ENCODE results near the gene BAZ2A.
A peak's percentile ranks its signal among the peaks of the same experiment; 100 is the strongest.

Gene BAZ2A

DNA sequence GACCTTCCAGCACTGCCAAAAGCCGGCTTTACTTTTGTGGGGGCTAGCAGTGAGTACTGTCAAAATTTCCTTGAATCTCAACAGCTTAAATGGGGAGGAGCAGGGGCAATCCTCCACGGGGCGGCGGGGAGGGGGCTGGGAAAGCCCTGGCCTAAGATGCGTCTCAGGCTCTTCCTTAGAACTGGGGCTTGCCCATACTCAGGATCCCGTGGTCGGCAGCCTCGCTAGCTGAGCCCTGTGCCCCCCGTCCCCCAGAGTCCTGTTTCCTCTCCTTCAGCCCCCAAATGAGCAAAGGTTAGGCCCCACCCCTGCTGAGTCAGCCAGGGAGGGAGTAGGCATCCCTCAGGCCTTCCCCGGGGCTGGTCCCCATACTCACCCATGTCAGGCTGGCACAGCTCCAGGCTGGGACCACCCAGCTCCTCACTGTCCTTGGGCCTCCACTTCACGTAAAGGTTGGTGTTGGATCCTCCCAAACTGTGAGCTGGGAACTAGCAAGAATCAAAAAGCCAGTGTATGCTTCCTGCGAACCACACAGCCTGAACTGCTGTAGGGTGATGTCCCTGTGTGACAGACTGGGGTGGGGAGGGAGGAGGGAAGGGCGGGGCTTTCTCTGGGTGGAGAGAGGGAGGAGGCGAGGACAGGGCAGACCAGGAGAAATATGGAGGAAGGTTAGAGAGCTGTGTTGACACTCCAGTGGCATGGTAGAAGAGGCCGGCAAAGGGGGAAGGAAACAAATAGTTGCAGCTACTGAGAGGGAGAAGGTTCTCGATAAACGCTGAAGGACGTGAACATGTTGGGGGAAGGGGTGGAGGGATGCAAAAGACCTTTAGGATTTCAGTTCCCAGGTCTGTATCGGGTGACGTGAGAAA is 5.9 kb upstream of the BAZ2A start:
- DNase-seq (ENCODE audit: low read depth, low spot score), result peak; percentile 85

DNA sequence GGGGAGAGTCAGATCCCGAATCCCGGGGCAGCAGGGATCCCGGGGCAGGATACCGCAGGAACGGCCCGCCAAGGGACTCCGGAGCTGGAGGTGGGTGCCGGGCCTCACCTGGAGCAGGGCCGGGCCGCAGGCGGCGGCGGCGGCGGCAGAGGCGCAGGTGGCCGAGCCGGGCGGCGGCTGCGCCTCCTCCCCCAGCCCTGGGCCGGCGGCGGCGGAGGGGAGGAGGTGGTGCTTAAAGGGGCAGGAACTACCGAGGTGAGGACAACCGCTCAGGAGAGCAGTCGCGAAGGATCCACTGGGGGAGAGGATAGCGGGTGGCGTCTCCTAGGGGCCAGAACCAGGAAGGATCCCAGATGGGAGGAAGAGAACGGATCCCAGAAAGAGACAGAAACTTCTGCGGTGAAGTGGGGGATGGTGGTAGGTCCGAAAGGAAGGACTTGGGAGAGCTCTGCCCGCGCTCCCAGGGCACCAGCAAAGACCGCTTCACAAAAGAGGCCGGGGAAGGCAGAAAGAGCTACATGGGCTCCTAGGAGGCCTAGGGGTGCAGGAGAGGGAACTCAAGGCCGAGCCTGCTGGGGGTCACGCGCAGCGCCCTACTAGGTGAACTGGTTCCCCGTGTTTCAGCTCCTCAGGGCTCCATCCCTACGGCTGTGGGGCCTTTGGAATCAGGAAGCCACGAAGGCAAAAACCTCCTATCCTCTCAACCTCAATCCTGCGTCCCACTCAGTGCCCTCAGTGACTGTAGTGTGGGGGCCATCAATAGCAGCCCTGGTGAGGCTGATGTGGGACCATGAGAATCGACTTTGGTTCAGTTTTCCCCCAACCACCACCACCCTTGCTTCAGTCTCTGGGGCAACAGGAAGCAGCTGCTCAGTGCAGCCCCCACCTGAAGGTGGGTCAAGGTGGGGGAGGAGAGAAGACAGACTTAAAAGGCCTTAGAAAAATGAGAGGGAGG is 5.0 kb upstream of the BAZ2A start:
- DNase-seq (ENCODE audit: low read depth, low spot score), result peak; percentile 87

DNA sequence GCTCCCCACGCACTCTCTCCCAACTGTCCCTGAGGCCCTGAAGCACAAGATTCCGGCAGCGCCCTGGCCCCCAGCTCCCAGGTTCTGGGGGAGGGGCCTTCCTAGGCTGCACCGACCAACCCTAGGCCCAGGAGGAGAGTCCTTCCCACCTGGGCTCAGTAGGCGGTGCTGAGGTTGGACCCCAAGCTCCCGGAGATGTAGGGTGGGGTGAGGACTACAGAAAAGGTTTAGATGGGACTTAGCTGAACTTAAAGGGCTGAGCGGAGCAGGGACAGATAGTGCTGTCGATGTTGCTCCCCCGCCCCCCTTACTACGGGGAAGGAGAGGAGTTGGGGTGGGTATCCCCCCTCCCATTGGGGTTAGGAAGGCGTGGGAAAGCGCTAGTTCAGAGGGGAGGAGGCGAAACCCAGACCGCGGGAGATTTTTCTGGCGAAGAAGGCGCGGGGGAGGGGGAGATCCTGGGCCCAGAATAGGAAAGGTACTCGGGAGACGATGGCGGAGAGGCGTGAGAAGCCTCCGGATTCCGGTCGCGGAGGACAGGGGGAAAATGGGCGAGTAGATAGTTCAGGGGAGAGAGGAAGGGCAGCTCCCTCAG is 4.2 kb upstream of the BAZ2A start:
- DNase-seq (ENCODE audit: low read depth, low spot score), result peak; percentile 85

DNA sequence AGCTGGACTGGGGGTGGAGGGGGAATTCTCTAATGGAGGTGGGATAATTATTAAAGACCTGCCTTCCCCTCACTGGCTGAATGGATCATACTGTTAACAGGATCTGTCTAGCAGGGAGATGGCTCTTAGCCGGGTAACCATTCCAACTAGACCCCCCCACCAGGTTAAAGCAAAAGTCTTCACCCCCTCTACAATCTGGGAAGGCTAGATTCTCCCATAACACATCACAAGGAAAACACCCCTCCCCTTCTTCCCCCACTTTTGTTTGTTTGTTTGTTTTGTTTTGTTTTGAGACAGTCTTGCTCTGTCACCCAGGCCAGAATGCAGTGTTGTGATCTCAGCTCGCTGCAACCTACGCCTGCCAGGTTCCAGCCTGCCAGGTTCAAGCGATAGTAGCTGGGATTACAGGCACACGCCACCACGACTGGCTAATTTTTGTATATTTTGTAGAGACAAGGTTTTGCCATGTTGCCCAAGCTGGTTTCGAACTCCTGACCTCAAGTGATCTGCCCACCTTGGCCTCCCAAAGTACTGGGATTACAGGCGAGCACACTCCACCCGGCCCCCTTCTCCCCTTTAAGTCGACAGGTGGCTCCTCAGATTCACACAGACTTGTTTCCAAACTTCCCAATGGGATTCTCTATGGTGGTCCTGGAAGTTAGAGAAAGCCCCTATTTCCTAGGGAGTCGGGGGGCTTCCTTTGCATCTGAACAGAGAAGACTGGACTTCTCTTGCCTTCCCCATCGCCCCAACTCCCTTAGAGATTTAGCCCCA is 3.5 kb upstream of the BAZ2A start:
- DNase-seq (ENCODE audit: low read depth, low spot score), result no peak

DNA sequence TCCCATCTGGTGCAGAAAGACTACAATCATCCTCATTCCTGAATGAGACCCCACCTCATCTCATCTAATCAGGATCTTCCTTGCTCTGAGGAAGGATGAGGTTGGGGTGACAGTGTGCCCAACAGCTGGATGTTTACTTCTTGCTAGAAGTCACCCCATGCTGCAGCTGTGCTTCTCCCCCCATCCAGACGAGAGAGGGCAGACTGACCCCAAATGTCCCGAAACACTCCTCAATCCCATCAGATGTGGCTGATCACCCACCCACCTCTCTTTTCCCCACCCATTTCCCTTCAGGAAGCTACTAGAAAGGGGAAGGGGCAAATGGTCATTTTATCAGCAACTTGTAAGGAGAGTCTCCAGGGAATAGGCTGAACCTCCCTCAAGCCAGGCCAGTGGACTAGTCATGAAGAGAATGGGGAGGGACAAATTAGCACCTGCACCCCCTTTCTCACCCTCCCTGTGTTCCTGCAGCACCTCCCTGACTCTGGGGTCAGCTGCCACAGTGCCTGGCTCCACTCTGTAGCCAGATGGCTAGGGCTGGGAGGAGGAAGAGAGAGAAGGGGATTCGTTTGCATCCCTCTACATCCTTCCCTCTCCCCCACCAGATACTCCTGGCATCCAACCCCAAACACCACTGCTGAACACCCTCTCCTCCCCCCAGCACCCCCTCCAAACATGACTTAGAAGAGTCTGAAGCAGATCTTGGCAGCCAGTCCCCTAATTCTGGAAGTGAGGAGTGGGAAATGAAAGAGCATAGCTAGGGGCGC is 2.8 kb upstream of the BAZ2A start:
- no peak for DNase-seq (ENCODE audit: low read depth, low spot score)

DNA sequence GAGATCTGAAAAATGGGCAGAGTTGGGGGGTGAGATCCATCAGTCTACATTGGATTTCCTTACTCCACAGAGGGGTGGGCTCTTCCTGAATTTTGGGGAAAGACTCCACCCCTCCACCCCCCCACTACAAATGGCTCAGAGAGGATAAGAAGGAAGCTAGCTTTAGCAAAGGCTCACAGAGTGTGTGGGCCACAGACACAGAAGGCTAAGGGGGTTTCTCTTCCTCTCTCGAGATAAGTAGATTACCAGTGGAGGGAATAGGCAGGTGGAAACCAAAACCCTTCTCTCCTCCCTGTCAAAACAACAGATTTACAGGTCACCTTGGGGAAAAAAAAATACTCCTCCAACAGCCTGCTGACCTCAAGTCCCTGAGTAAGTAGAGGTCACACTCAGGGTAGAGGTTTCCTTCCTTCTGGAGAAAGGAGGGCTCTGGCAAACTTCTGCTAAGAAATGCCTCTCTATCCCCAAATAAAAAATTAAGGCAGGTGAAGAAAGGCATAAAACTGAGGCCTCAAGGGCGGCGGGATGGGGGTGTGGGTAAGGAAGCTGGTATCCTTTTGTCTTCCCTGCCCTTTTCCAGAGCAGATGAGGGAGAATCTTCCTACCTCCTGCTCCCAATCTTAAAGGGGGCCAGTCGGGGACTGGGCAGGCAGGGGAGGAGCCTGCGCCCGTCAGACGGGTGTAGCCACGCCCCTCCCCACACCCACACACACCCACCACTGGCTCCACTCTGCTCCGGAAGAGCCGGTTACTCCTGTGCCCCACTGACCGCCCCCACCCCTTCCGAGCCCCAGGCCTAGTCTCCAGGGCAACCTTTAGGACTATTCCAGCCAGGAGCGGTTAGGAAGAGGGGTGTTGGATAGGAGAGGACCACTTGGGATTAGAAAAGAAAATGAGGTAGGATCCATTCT is 1.9 kb upstream of the BAZ2A start:
- DNase-seq (ENCODE audit: low read depth, low spot score), result peak; percentile 78

DNA sequence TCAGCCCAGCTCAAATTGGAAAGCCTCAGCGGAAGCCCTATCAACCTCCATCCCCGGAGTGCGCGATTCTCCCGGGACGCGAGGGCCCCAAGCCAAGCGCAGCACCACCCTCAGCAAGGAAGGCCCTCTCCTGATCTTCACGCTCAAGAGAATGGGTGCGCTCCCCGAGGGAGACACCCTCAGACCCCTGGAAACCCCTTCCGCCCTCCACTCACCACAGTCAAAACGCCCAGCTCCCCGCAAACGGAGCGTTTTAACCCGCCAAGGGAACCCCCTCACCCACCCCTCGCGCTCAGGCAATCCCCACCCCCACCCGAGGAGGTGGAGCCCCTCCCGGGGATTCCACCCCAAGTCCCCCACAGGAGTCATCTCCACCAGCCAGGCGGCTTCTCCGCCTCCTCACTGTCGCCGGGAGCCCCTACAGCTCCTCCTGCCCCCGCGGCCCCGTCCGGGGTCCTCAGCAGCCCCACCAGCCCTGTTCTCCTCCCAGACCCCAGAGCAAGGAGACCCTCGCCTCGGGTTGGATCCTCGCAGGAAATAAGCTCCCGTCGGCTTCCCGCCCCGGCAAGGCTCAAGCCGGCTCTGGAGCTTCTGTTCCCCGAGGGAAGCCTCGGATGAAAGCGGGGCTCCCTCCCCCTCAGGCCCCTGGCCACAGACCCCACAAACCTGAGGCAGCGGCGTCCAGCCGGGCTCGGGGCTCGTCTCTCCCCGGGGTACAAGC is 507 bp downstream of the BAZ2A start:
- no peak for DNase-seq (ENCODE audit: low read depth, low spot score)

DNA sequence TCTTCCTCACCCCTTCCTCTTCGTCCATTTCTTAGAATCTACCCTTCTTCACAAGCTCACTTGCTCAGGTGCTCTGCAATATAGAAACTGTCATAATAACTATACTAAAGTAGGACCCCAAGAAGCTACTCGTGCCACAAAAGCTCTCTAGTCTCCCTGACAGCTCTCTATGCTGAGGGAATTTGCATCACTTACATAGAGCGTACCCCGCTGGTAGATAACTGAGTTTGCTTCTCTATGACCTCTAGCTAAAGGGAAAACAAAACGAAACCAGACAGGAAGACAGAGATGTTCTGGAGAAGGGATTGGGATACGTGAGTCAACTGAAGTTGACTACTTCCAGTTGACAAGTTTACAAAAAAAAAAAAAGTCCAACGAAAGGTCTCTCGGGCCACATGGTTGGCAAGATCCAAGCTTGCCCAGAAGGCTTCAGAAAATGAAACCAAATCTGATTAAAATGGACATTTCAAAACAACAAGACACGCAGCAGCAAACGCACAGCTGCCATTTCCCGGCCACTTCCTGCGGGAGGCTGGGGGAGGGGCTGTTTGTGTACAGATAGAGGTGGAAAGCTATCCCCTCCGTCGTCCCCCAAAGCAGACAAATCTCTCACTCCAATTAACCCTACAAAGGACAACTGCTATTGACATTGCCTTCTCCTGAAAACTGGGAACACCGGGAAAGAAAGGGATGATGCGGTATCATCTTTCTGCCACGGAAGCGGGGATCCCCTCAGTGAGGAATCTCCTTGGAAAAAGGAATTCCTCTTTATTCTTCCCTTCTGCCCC is 1.3 kb downstream of the BAZ2A start:
- DNase-seq (ENCODE audit: low read depth, low spot score), result peak; percentile 50

DNA sequence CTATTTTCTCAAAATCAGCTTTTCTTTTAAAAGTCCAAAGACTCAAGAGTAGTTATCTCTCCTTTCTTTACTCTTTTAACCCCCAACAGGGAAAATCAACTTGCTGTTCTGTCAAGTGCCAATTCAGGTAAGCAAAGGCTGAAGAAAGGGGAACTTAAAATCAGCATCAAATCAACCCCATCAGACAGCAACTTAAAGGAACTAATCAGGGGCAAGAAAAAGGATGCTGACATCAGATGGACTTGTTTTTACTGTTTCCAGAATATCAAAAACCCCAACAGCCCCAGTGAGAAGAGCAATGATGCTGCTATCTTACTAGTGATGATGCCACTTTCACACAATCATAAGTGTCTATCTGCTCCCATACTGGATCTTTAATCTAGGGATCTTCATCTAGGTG is 3.4 kb downstream of the BAZ2A start:
- DNase-seq (ENCODE audit: low read depth, low spot score), result no peak

DNA sequence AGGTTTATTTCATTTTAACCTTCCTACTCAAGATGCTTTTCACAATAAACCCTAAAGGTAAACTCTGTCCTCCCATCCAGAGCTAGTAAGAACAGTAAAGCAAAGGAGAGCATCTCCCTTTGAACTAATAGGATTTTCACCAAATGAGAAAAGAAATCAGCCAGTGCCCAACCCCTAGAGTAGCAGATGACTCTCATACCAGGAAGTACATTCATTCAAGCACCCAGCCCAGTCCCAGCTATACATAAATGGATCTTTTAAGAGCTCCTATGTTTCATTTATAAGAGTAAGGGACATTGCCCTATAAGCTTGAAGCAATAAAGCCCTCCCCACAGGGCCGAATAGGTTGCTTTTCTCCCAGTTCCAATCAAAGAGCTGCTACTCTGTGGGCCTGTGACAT is 7.6 kb downstream of the BAZ2A start:
- DNase-seq (ENCODE audit: low read depth, low spot score), result no peak

DNA sequence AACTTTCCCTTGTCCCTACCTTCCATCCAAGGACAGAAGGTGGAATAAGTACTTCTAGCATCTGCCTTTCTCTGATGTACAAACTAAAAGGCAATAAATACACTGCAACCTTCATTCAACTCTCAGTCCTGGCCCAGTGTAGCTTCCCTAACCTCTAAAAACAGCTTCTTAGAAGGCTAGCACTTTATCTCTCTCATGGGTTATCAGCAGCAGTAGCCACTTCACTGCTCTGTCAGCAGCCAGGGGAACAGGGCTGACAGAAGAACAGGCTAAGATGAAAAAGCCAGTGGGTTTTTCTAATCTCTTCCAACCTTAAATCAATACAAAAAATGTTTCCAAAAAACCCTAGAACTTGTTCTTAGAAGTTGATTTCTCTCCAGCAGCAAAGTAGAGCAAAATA is 13.2 kb downstream of the BAZ2A start:
- DNase-seq (ENCODE audit: low read depth, low spot score), result no peak

DNA sequence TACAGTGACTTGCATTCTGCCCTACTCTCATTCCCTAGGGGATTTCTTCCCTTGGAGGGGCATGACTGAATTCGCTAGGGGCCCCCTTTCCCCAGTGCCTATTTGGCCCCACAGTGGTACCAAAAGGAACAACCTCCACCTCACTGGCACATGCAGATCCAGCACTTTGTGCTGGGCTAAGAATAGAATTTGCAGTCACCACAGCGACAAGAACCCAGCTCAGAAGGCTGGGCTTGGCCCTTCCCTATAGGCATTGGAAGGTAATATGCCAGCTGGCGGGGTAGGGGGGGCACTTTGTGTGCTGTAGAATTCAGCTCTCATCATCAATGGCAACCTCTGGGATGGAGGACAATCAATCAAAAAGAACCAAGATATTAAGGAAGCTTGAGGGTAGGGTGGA is 13.9 kb downstream of the BAZ2A start:
- DNase-seq (ENCODE audit: low read depth, low spot score), result no peak

DNA sequence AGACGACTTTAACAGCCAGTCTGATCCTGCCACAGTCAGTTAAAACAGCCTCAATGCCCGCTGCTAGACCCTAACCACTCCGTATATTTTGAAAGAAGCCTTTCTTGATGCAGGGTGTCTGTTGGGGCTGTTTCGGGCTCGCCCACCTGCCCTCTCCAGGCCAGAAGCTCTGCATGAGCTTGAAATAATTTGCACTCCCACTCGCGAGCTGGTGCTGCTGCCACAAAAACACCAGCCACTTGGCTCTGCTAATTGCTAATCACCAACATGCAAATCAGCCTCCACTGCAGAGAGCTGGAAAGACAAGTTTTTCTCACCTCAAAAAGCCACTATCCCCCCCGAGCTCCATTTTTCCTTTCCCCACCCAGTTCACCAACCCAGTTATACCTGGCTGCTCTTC is 15.5 kb downstream of the BAZ2A start:
- no peak for DNase-seq (ENCODE audit: low read depth, low spot score)

DNA sequence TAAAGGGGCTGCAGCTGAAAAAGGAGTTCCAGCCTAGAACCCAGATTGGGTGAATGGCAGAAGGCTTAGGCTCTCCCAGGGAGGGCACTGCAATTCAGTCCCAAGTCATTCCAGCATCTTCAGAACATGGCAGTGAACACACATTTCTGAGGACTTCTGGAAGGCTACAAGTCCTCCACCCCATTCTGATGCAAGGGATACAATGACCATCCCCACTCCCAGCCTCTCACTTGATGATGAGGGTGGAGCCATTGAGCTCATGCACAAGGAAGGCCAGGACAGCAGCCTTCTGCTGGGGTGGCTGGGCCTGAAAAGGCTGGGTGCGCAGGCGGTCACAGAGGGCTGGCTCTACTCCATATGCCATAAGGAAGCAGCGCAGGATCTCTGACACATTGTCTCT is 25.8 kb downstream of the BAZ2A start:
- no peak for DNase-seq (ENCODE audit: low read depth, low spot score)

DNA sequence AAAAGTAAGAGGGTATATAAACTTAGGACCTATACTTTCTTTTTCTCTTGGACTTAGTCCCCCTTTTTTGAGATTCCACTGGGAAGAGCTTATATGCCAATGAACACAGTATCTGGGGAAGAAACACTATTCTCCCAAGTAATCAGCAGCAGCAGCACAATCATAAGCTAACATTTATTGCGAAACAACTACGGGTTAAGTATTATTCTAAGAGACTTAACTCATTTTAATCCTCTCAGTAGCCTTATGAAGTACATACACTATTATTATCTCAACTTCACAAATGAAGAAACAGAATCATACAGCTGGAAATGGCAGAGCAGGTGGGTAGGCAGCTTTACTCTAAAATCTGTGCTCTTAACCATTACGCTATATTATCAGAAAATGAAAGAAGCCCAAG is 27.9 kb downstream of the BAZ2A start:
- no peak for DNase-seq (ENCODE audit: low read depth, low spot score)

DNA sequence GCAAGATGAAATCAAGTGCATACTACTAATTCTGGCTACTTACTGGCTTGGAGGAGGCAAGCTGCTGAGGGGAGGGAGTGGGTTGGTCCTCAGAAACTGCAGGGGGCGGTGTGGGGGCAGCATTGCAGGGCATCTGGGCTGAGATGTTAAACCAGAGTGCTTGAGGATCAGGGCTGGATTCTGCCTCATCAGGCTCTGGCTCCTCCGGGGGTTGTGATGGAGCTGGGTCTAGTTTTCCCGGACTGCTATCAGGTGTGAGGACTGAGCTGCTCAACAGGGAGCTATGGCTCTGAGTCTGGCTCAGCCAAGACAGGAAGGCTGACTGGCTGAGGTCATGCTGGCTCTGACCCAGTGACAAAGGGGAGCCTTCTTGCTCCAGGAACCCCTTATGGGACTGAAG is 28.6 kb downstream of the BAZ2A start:
- DNase-seq (ENCODE audit: low read depth, low spot score), result peak; percentile 27

DNA sequence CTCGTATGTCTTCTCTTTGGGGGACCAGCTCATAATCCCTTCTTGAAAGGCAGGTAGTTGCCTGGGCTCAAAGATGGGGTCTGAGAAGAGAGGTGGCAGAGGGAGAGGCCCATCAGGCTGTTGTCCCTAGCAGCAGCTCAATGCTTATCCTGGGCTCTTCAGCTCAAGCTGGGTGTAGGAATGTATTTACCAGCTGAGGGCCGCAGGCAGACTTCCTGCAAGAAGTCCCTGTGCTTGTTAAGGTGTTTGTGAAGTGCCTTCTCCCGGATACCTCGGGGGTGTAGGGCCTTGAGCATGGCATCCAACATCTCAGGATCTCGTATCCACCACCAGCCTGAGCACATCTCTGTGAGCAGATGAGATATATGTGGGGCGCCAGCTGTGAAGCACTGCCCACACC is 29.4 kb downstream of the BAZ2A start:
- no peak for DNase-seq (ENCODE audit: low read depth, low spot score)

DNA sequence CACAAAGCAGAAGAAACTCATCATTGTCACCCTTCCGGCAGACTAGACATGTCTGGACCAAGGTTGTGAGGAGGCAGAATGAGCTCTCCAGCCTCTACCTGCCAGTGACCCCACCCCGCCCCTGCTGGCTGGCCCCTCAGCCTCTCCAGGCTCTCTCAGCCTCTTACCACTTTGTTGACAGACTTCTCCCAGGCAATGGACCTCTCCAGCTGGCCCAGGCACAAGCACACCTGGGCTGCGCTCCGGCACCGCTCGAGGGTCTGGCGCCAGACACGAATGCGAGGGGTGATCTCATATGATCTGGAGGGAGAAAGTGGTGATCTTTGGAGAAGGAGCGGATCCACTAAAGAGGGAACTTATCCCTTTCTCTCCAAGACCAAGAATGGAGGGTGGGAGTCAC is 30.3 kb downstream of the BAZ2A start:
- DNase-seq (ENCODE audit: low read depth, low spot score), result no peak
